Measurements from ENCODE around the gene SLAMF8.

GRCh38 chr1:159848326-159848725, 21.7 kb downstream of the SLAMF8 start:
- TF ChIP-seq CTCF (IDR thresholded peaks at IDR 0.05) (no peak), EZH2 (IDR thresholded peaks at IDR 0.05; ENCODE audit: borderline replicate concordance, insufficient read depth, low read depth, low read length, poor library complexity, severe bottlenecking) (no peak)
